HG02678 (cell line): ENCODE measurements around the gene SMIM20.

Source experiments
- ATAC-seq: cut with Tn5 transposase; IDR thresholded peaks from one replicate; pipeline ENCODE4 v1.9.1; 2021; ENCODE audit warnings: mild to moderate bottlenecking, moderate library complexity; ENCODE audit not compliant: unreplicated experiment

The SMIM20 gene

DNA sequence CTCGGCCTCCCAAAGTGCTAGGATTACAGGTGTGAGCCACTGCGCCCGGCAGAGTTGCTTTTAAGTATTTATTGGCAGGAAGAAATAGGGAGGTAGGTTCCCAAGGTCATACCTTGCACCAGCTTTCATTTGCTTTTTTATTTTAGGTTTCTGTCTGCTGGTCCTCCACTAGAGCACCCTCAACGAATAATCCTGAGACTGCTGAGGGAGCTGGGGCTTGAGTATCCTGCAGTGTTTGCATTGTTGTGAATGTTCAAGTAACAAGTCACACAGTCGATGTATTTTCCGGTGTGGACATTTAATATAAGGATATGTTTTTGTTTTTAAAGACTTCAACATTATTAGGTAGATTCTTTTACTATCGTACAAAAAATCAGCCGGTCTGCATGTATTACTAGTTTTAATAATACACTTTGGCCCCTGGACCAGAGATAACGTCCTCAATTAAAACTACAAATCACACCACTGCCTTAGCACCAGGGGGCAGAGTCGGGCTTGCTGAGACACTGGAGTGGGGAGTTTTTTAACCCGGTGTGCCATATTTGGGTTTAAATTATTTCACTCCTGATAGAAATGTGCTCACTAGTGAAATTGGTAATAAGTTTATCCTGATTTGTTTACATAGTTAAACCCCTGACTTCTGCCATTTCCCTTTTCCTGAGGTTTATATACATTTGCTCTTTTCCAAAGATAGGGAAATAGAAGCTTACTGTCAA, 11.6 kb downstream of the SMIM20 start:
- peak; percentile 65 for ATAC-seq

DNA sequence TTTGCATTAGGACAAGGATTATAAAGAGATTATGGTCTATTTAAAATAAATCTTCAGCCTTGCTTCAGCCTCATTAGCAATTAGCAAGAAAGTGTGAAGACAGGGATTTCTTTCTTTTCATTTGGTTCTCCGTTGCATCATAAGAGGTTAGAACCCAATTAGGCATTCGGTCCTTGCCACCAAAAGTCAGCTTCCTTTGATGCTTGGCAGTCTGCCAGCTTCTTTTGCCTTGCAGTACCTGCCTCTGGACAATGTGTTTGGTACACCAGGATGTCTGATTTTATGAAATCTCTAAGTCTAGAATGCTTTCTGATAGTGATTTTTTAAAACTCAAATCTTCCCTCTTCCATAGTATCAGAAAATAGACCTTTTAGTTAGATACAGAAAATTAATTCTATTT, 12.4 kb downstream of the SMIM20 start:
- ATAC-seq = no peak

DNA sequence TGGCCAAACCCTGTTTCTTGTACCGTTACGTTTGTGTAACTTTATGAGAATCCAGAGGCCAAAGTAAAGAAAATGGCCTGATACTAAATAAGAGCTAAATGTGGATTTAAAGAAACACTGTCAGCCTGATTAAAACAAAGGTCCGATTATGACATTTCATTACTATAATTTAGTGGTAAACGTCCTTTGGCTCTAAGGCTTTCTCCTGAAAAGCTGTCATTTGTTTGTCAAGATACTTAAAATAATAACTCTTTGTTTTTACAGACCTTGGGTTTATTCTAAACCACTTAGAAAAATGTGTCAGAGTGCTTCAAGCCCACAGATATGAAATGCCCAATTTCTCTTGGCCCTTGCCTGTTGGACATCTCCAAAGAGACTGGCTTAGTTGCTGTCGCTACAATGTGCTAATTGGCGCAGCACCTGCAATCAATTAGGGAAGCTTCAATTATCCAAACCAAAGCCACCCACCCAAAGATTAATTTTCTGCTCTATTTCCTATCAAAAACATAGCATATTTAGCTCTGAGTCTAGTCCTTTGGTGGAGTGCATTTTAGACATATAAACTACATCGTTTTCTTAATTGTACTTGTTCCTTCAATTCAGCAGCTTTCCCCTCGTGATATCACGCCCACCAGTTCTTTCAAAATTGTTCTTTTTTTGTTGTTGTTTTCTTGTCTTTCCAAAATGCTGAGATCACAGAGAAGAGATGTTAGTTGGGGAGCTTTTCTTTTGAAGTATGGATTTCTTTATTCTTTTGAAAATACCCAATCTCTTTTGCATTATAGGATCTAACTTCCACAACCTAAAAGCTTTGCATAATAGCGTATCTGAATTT, 13.6 kb downstream of the SMIM20 start:
- no peak for ATAC-seq

DNA sequence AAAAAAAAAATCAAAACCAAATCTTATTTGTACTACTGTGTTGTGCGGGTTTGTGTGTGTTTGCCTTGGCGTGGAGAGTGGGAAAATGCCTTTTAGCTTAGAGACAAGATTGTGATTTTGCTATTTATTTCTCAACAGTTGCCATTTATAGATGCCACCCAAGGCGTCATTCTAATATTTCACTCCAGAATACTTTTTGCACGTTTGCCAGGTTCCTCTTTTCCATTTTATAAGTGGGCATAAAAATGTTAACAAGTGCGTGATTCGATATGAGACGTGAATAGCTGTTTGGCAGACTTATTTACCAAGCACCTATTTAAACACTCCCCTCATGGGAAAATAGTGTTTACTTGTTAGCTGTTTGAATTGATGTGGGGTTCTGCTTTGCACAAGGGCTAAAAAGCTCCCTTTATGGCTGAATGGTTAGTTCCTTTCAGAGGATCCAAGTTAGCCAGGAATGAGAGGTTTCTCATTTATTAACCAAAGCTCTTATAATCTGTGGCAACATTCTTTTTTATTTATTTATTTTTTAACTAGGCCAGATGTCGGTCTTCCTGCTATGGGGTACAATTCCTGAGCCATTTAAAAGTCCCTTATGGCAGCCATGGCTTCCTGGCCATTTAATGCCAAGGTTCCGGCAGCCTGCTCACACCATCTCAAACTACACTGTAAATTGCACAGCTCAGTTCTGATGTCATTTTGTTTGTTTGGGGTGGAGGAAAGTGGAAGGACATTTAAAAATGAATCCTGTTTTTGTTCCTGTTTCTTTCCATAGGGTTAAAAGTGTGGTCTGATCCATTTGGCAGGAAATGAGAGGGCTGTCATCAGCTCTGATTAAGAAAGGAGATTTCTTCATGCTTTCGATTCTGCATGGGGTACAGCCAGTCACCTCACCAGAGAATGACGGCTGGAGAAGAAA, 14.6 kb downstream of the SMIM20 start:
- ATAC-seq = no peak

DNA sequence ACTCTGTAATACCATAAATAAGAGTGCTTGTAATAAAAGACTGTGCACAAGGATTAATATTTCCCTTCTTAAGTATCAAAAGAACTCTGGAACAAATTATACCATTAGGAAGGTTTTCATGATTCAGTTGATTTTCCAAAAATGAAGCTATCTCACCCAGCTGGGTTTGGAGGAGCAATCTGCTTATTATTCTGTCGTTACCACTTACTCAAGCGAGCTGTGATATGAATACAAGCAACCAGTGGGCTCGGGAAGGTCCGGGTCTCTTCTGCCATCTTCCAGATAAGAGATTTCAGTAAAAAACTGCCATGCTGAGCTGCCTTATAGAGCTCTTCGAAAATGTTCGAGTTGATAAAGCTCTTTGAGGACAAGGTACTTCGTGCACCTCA, 15.3 kb downstream of the SMIM20 start:
- no peak for ATAC-seq

DNA sequence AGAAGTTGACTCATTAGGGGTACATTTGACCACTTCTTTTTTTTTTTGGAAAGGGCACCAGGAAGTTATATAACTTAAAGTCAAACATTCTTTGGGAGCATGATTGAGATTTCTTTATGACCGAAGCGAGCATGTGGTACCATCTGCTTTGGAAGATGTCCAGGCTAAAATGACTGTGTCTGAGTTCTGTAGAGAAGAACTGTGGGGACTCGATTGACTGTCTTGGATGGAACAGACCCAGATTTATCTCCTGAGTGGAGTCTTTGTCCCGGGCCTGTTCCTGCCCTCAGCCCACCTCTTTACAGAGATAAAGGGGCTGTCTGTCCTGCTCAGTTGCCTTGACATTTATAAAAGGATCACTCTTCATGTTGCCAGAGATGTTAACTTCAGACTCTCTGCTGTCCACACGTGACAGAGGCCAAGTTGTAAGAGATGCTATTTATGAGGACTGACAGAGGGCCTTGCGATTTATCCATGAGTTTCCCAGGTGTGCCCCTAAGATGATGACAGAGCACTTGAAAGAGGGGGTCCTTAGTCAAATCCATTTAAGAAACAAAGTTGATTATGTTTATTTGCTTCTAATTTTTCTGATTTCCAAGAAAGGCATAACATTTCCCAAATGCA, 16.8 kb downstream of the SMIM20 start:
- no peak for ATAC-seq

DNA sequence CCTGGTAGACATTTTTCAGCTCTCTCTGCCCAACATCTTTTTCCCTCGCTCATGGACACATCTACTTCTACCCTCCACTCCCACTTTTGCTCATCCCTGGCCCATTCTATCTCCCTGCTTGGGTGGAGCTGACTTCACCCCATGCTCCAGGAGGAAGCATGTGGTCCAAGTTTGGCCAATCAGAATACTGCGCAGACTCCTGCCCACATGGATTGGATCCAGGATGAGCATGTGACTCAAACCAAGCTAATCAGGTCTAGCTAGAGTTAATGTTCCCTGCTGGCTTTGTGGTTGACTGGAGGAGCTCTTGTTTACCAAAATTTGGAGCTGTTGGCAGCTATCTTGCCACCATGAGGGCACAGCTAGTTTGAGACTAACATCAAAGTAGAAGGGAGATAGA, 22.7 kb downstream of the SMIM20 start:
- no peak for ATAC-seq

DNA sequence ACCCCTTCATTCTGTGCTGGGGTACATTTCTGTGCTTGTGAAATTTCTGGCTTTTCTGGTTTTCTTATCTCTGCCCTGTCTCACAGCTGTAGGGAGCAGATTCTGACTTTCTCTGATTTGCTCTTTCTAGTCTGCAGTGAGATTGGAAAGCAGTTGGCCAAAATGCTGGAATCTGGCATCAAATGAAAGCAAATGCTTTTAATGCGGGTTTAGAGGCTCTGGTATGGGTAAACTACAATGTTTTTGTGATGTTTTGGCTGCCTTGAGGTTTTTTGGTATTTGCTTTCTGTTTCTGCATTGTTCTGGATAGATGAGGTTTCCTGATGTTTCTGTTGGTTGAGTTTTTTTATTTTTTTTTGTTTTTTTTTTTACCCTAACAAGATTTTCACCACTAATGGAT, 23.8 kb downstream of the SMIM20 start:
- ATAC-seq = no peak

DNA sequence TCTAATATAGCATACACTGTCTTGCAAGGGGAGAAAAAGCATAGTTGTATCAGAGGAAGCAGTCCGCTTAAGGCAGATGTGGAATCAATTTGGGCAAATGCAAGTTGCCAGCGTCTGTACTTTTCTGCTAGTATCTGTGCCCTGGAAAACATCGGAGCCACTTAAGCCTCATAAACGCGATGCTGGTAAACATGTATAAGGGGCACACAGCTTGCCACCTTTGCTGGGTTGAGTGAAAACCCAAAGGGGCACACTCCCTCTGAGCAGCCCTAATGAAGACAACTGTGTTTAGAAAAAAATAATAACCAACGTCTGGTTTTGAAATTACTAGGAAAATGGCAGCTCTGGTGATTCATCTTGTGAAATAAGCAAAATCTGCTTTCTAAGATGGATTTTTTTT, 24.3 kb downstream of the SMIM20 start:
- peak; percentile 25 for ATAC-seq

DNA sequence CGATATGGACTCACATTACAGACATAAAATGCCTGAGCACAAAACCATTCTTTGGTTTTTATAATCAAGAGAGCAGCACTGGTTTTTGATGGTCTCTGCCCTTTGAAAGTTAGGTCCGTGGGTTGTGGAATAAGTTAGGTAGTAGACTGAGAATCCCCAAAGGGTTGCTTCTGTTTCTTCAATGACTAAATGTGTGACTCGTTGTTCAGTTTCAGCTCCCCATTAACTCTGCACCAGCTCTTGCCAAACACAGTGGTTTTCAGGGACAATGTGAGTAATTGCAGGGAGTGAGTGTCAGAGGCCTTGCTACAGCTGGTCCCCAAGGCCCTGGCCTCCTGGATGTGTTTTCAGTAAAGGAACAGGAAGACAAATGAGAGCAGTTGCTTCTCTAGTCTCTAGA, 24.8 kb downstream of the SMIM20 start:
- peak; percentile 89 for ATAC-seq

DNA sequence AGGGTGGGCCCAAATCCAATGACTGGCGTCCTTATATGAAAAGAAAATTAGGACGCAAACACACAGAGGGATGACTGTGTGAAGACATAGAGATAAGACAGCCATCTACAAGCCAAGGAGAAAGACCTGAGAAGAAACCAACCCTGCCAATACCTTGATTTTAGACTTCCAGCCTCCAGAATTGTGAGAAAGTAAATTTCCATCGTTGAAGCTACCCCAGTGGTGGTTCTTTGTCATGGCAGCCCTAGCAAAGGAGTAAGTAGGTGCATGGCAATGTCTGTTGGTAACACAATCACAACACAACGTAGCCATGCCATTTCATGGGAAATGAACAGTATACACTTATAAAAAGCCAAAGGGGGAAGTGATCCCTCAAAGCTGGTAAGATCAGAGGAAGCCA, 25.3 kb downstream of the SMIM20 start:
- no peak for ATAC-seq

DNA sequence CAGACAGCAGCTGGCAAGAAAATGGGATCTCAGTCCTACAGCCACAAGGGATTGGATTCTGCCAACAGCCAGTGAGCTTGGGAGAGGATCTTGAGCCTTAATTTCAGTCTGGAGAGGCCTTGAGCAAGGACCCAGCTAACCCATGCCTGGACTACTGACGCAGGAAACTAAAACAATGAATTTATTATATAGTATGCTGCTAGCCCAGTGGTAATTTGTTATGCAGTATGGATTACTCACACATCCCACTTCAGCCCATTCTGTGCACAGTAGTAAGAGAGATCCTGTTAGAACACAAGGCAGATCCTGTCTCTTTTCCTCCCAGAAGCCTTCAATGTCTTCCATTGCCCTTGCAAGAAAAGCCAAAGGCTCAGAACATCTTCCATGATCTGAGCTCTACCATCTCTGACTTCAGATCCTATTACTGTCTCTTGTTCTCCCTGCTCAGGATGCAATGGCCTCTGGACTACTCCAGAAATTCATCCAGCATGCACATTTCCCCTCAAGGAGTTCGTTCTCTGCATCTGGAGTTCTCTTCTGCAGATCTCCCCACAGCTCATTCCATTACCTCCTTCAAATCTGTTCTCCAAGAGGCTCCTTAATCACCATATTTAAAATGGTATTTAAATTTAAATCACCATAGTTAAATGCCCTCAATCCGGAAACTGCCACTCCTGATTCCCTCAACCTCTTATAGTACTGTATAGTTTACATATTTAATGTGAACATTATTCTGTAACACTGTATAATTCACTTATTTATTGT, 27.6 kb downstream of the SMIM20 start:
- no peak for ATAC-seq

DNA sequence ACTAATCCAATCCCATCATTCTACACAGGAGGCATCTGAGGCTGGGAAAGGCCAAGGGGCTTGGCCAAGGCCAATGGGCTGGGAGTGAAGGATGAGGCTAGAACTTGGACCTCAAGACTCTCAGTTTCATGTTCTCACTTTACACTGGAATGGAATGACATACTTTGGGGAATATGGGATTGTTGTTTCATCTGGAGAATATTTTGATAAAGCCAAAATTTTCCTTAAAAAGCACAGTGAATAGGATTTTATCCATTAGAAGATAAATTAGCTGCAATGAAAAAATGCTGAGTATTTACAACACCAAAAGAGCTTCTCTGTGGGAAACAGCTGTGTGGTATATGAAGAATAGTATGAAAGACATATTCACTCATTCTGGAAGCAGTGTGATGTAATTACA, 29.3 kb downstream of the SMIM20 start:
- no peak for ATAC-seq

DNA sequence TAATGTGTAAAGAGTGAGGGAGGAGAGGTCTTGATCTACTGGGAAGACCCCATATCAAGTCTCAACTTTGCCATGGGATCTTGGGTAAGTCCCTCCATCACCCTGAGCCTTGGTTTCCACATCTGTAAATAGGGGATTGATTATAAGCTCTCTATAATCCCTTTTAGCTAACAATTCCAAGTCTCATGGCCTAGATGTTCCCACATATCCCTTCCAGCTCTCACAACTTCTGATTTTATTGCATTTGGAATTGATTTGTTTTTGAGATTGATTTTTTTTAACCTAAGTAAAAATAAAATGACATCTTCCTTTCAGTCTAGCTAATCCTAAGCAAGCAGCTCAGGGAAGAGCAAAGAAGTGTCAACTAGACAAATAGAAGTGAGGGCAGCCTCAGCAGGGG, 29.8 kb downstream of the SMIM20 start:
- no peak for ATAC-seq

DNA sequence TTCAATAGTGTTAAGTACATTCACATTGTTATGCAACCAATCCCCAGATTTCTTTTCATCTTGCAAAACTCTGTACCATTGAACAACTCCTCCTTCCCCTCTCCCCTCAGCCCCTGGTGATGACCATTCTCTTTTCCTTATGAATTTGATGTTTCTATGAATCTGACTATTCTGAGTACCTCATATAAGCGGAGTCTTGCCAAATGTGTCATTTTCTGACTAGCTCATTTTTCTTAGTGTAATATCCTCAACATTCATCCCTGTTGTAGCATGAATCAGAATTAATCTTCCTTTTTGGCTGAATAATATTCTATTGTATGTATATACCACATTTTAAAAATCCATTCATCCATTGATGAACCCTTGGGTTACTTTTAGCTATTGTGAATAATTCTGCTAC, 34.0 kb downstream of the SMIM20 start:
- no peak for ATAC-seq

DNA sequence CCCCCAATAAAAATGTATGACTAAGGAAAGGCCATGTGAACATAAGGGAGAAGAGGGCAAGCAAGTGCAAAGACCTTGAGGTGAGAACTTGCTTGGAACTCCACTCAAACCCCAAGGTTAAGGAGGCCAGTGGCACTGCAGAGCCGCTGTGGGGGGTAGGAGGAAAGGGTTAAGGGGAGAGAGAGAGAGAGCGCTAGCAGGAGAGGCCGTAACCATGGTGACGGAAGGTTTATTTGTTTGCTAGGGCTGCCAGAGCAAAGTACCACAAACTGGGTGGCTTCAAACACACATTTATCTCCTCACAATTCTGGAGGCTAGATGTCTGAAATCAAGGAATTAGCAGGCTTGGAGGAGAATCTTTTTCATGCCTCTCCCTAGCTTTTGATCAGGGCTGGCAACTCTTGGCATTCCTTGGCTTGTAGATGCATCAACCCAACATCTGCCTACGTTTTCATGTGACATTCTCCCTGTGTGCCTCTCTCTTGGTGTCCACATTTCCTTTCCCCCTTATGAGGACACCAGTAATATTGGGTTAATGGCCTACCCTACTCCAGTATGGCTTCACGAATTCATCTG, 35.2 kb downstream of the SMIM20 start:
- ATAC-seq = no peak

DNA sequence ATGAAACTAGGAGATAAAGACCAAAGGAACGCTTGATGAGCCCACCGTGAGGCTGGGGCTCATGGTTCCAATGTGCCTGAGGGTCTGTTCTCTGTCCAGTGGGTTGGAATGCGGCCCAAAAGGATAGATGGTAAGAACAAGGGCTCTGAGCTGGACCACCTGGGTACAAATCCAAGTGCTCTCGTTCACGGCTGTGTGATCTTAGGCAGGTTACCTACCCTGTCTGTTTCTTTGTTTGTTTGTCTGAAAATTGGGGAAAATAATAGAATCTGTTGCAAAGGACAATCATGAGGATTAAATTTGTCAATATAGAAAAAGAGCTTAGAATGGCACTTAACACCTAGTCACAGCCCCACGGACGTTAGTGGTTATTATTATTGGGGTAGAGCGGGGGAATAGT, 36.0 kb downstream of the SMIM20 start:
- ATAC-seq = no peak

DNA sequence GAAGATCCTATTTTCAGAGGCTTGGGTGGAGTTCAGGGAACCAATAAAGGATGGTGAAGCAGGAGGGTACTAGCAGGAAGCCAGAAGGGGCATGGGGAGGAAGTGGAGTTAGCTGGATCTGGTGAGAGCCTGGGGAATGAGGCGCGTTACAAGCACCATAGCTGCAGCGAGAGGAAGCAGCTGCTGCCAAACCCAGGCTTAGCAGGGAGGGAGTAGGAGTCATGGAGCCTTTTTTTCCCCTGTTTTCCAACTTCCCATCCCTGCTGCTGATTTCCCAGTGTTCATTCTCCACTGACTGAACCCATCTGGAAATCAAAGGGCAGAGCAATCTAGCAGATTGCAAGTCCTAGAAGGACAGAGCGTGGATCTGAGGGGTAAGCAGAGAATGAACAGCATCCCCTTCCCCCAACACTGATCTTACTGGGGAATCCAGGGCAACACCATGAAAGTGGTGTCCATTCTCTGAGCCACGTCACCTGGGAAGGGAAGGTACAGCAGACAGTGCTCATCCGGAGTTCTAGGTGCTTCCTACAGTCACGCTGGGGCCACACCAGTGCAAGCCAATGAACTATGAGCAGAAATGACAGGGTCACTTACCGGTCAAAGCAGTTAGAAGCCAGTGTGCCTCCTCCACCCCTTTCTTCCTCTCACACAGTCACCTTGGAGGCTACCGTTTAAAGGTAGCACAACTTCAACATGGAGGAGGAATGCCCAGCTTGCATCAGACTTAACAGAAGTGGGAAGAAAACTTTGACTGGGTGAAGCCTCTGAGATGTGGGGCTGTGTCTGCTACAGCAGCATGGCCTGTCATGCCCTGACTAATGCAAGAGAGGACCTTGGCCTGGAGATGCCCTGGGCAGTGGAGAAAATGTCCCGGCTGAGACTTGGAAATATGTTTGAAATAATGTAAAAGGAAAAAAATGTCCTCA, 36.7 kb downstream of the SMIM20 start:
- ATAC-seq = no peak
